ENCODE measurements around the gene PATL1.

DNA sequence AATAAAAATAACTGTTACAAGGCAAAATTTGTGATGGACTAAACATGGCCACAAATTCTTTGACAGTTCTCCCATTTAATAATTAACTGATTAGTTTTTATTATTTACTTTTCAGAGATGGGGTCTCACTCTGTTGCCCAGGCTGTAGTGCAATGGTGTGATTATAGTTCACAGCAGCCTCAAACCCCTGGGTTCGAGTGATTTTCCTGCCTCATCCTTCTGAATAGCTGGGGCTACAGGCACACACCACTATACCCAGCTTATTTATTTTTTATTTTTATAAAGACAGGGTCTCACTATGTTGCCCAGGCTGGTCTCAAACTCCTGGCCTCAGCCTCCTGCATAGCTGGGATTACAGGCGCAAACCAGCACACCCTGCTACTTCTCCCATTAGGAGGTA lies 4.5 kb upstream of the PATL1 start:
- TF ChIP-seq, protein P1, sequence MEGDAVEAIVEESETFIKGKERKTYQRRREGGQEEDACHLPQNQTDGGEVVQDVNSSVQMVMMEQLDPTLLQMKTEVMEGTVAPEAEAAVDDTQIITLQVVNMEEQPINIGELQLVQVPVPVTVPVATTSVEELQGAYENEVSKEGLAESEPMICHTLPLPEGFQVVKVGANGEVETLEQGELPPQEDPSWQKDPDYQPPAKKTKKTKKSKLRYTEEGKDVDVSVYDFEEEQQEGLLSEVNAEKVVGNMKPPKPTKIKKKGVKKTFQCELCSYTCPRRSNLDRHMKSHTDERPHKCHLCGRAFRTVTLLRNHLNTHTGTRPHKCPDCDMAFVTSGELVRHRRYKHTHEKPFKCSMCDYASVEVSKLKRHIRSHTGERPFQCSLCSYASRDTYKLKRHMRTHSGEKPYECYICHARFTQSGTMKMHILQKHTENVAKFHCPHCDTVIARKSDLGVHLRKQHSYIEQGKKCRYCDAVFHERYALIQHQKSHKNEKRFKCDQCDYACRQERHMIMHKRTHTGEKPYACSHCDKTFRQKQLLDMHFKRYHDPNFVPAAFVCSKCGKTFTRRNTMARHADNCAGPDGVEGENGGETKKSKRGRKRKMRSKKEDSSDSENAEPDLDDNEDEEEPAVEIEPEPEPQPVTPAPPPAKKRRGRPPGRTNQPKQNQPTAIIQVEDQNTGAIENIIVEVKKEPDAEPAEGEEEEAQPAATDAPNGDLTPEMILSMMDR (IDR thresholded peaks at IDR 0.05; ENCODE audit: low read depth, low read length) = no peak
- TF ChIP-seq, protein P2, sequence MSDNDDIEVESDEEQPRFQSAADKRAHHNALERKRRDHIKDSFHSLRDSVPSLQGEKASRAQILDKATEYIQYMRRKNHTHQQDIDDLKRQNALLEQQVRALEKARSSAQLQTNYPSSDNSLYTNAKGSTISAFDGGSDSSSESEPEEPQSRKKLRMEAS (IDR thresholded peaks at IDR 0.05; ENCODE audit: low read depth, low read length) = no peak
